Caco-2 (cell line): ENCODE results near the gene HDAC9. TPM values are rescaled to one million over a fixed set of nuclear protein-coding genes. Genes with fewer than 3 reads are reported as not detected.

Experiments
- BruUV-seq: library from RNA; stranded (reverse); fragments of 400-500 nt; replicated peaks from 2 replicates; lab custom pipeline; 2021; lab: Mats Ljungman, UMichigan
- CTCF ChIA-PET: fragments of 300-600 bp; sonication (Branson Sonifier 250); formaldehyde crosslinking; loops from one replicate; lab custom pipeline; 2022; ENCODE audit warnings: antibody characterized with exemption; lab: Charles Lee
- POLR2A ChIA-PET: fragments of 300-600 bp; sonication (Branson Sonifier 250); formaldehyde crosslinking; loops from one replicate; lab custom pipeline; 2022; ENCODE audit warnings: antibody characterized with exemption; lab: Charles Lee
- DNase-seq, 2 experiments: peaks; one replicate each; pipeline versions ENCODE4 v3.0.0 to v3.0.0-alpha.2; 2020 to 2022
- H3K27me3 ChIP-seq: replicated peaks from 2 replicates; pipeline ENCODE4 v1.6.0; 2011; ENCODE audit warnings: low read length; ENCODE audit not compliant: control insufficient read depth, insufficient read depth
- H3K36me3 ChIP-seq: 2 replicates; pipeline ENCODE4 v1.5.1; 2011; ENCODE audit warnings: low read length; ENCODE audit not compliant: control insufficient read depth, insufficient read depth
- H3K4me1 ChIP-seq: fragments of 250-450 bp; sonication (Bioruptor Pico); 2 replicates; pipeline ENCODE4 v1.5.1; 2020; ENCODE audit warnings: mild to moderate bottlenecking
- H3K4me3 ChIP-seq: 2 replicates; pipeline ENCODE4 v1.5.1; 2011; ENCODE audit warnings: low read depth, mild to moderate bottlenecking, control low read depth, low read length
- H3K9me3 ChIP-seq: fragments of 250-450 bp; sonication (Bioruptor Pico); 2 replicates; pipeline ENCODE4 v1.5.1; 2020; ENCODE audit warnings: mild to moderate bottlenecking, moderate library complexity
- H3K27ac Mint-ChIP-seq: one replicate; pipeline ENCODE4 v1.8.0; 2022; ENCODE audit warnings: mixed read lengths; ENCODE audit not compliant: unreplicated experiment
- H3K27me3 Mint-ChIP-seq: one replicate; pipeline ENCODE4 v1.8.0; 2022; ENCODE audit warnings: mixed read lengths; ENCODE audit not compliant: insufficient read depth, unreplicated experiment
- H3K36me3 Mint-ChIP-seq: one replicate; pipeline ENCODE4 v1.8.0; 2022; ENCODE audit warnings: mild to moderate bottlenecking, mixed read lengths; ENCODE audit not compliant: insufficient read depth, unreplicated experiment
- H3K4me1 Mint-ChIP-seq: one replicate; pipeline ENCODE4 v1.8.0; 2022; ENCODE audit warnings: low read depth, mixed read lengths; ENCODE audit not compliant: unreplicated experiment
- H3K4me3 Mint-ChIP-seq: one replicate; pipeline ENCODE4 v1.8.0; 2022; ENCODE audit warnings: mild to moderate bottlenecking, moderate library complexity, mixed read lengths; ENCODE audit not compliant: unreplicated experiment
- H3K9me3 Mint-ChIP-seq: one replicate; pipeline ENCODE4 v1.8.0; 2022; ENCODE audit warnings: mixed read lengths; ENCODE audit not compliant: unreplicated experiment
- CTCF ChIP-seq, 2 experiments: fragments of 200-600 bp in 1 of 2; IDR thresholded peaks; 1 replicate in 1 of 2; 2 replicates in 1 of 2; pipeline versions ENCODE4 v1.5.1 to v1.8.0; 2011 to 2022; ENCODE audit warnings: antibody characterized with exemption in 1 of 2, control low read depth in 1 of 2, inconsistent platforms in 1 of 2, low read depth in 1 of 2, low read length in 1 of 2, mild to moderate bottlenecking in 1 of 2, moderate library complexity in 1 of 2; ENCODE audit not compliant: insufficient read depth in 1 of 2, severe bottlenecking in 1 of 2, unreplicated experiment in 1 of 2
- intact Hi-C: fragments of 100-400 bp; cut with micrococcal nuclease; formaldehyde crosslinking; loops from one replicate; pipeline ENCODE4 v1.10.0; 2022; ENCODE audit not compliant: unreplicated experiment
- total RNA-seq: library from RNA; stranded (reverse); gene quantifications from 2 replicates; pipeline ENCODE4 v1.2.3, GENCODE V29; 2022

HDAC9 gene
- total RNA-seq, 1 experiment from 2014 or later, result 0.27 TPM

GRCh38 chr7:18655506-18655905 lies 160.0 kb downstream of the HDAC9 start:
- POLR2A ChIA-PET, result no interaction called here
- CTCF ChIA-PET, result no interaction called here
- no peak for TF ChIP-seq CTCF (IDR thresholded peaks at IDR 0.05; ENCODE audit: insufficient read depth in 1 of 2, low read depth in 1 of 2, low read length in 1 of 2, severe bottlenecking in 1 of 2, unreplicated experiment in 1 of 2)

GRCh38 chr7:18655912-18656311 lies 160.4 kb downstream of the HDAC9 start:
- no peak overlapping the region for H3K27ac Mint-ChIP-seq
- H3K27me3 Mint-ChIP-seq, result peaks cover 8% of the 10 kb centered on the region
- H3K9me3 Mint-ChIP-seq, result no peaks in the 10 kb centered on the region
- H3K9me3 ChIP-seq, result no peaks in the 10 kb centered on the region
- H3K4me1 Mint-ChIP-seq, result no peaks in the 10 kb centered on the region
- no peak overlapping the region for H3K4me3 ChIP-seq
- intact Hi-C loops, result no loop called here
- no TSS peak for BruUV-seq
- DNase-seq, result no peak
- CTCF ChIA-PET, result no interaction called here
- H3K4me1 ChIP-seq, result no peaks in the 10 kb centered on the region
- TF ChIP-seq CTCF (IDR thresholded peaks at IDR 0.05; ENCODE audit: insufficient read depth in 1 of 2, low read depth in 1 of 2, low read length in 1 of 2, severe bottlenecking in 1 of 2, unreplicated experiment in 1 of 2), result no peak
- no peak overlapping the region for H3K4me3 Mint-ChIP-seq
- H3K36me3 Mint-ChIP-seq, result no peaks in the 10 kb centered on the region
- no peaks in the 10 kb centered on the region for H3K36me3 ChIP-seq
- POLR2A ChIA-PET, result no interaction called here
- no peaks in the 10 kb centered on the region for H3K27me3 ChIP-seq

More at GRCh38 chr7:18655506-18655905, 160.0 kb downstream of the HDAC9 start:
- BruUV-seq, result no TSS peak
- Mint-ChIP-seq H3K27ac (no peak overlapping the region), H3K4me3 (no peak overlapping the region), H3K9me3 (no peaks in the 10 kb centered on the region), H3K27me3 (peaks cover 6% of the 10 kb centered on the region), H3K36me3 (no peaks in the 10 kb centered on the region), H3K4me1 (no peaks in the 10 kb centered on the region)
- Histone ChIP-seq H3K27me3 (no peaks in the 10 kb centered on the region), H3K4me1 (no peaks in the 10 kb centered on the region), H3K9me3 (no peaks in the 10 kb centered on the region), H3K4me3 (no peak overlapping the region), H3K36me3 (no peaks in the 10 kb centered on the region)
- intact Hi-C loops, result no loop called here
- no peak for DNase-seq

GRCh38 chr7:18656362-18656761 lies 160.8 kb downstream of the HDAC9 start:
- POLR2A ChIA-PET, result no interaction called here
- Mint-ChIP-seq H3K36me3 (no peaks in the 10 kb centered on the region), H3K27me3 (peaks cover 8% of the 10 kb centered on the region), H3K9me3 (no peaks in the 10 kb centered on the region), H3K4me1 (no peaks in the 10 kb centered on the region), H3K4me3 (no peak overlapping the region), H3K27ac (no peak overlapping the region)
- Histone ChIP-seq H3K4me3 (no peak overlapping the region), H3K36me3 (no peaks in the 10 kb centered on the region), H3K9me3 (no peaks in the 10 kb centered on the region), H3K4me1 (no peaks in the 10 kb centered on the region), H3K27me3 (no peaks in the 10 kb centered on the region)
- DNase-seq, result no peak
- no peak for TF ChIP-seq CTCF (IDR thresholded peaks at IDR 0.05; ENCODE audit: insufficient read depth in 1 of 2, low read depth in 1 of 2, low read length in 1 of 2, severe bottlenecking in 1 of 2, unreplicated experiment in 1 of 2)
- CTCF ChIA-PET, result no interaction called here
- intact Hi-C loops, result no loop called here
- BruUV-seq, result no TSS peak
